OCI-M2 (cell line): ENCODE measurements around the gene CCL24.
A peak's percentile ranks its signal among the peaks of the same experiment; 100 is the strongest.
"Not testable (repeated sequence)": the region's sequence is repeated elsewhere in the genome, so short reads cannot be mapped to it uniquely, and the experiment has no call there.

Experiments used
- DNase-seq: peaks from one replicate; lab custom pipeline; 2025; ENCODE audit not compliant: unreplicated experiment; lab: John Stamatoyannopoulos, UW

Gene CCL24

GRCh38 chr7:75820688-75821087 is 7.1 kb upstream of the CCL24 start:
- DNase-seq = no peak

GRCh38 chr7:75819711-75820110 is 6.1 kb upstream of the CCL24 start:
- DNase-seq = no peak

- DNase-seq = no peak
Measured at GRCh38 chr7:75818472-75818871, 4.9 kb upstream of the CCL24 start.

- DNase-seq = no peak
Measured at GRCh38 chr7:75817116-75817515, 3.5 kb upstream of the CCL24 start.

- DNase-seq = no peak
Measured at GRCh38 chr7:75815418-75816064, 1.9 kb upstream of the CCL24 start.

- DNase-seq = no peak
Measured at GRCh38 chr7:75814407-75814947, 871 bp upstream of the CCL24 start.

- no peak for DNase-seq
Measured at GRCh38 chr7:75813084-75813483, 522 bp downstream of the CCL24 start.

GRCh38 chr7:75811894-75812678 is 1.5 kb downstream of the CCL24 start:
- DNase-seq = no peak

GRCh38 chr7:75809396-75809795 is 4.2 kb downstream of the CCL24 start:
- no peak for DNase-seq

GRCh38 chr7:75808106-75808505 is 5.5 kb downstream of the CCL24 start:
- DNase-seq = no peak

GRCh38 chr7:75807452-75807851 is 6.2 kb downstream of the CCL24 start:
- no peak for DNase-seq

GRCh38 chr7:75806560-75807307 is 6.9 kb downstream of the CCL24 start:
- no peak for DNase-seq

GRCh38 chr7:75804705-75805104 is 8.9 kb downstream of the CCL24 start:
- no peak for DNase-seq

- DNase-seq = no peak
Measured at GRCh38 chr7:75804004-75804403, 9.6 kb downstream of the CCL24 start.

GRCh38 chr7:75802552-75802821 is 11.1 kb downstream of the CCL24 start:
- DNase-seq = no peak

- no peak for DNase-seq
Measured at GRCh38 chr7:75798770-75799169, 14.8 kb downstream of the CCL24 start.

- DNase-seq = no peak
Measured at GRCh38 chr7:75796420-75796819, 17.2 kb downstream of the CCL24 start.

GRCh38 chr7:75795831-75796285 is 17.7 kb downstream of the CCL24 start:
- DNase-seq = peak; percentile 16

- no peak for DNase-seq
Measured at GRCh38 chr7:75793676-75794075, 19.9 kb downstream of the CCL24 start.

- DNase-seq = not testable (repeated sequence)
Measured at GRCh38 chr7:75792567-75792966, 21.0 kb downstream of the CCL24 start.

- DNase-seq = no peak
Measured at GRCh38 chr7:75789361-75789924, 24.2 kb downstream of the CCL24 start.
